Endothelial cell of umbilical vein (primary cell): ENCODE measurements around the gene LINC01488. TPM values are rescaled to one million over a fixed set of nuclear protein-coding genes. Genes with fewer than 3 reads are reported as not detected.

Source experiments
- BruUV-seq: library from RNA; stranded (reverse); fragments of 400-500 nt; replicated peaks from 2 replicates; lab custom pipeline; 2021; lab: Mats Ljungman, UMichigan
- CTCF ChIA-PET: fragments of 300-600, 350-600 bp; sonication (Branson Sonifier 250); formaldehyde crosslinking; loops from one replicate; lab custom pipeline; 2021; ENCODE audit warnings: antibody characterized with exemption, inconsistent platforms; lab: Charles Lee
- POLR2A ChIA-PET: fragments of 300-600, 350-600 bp; sonication (Branson Sonifier 250); formaldehyde crosslinking; loops from one replicate; lab custom pipeline; 2021; ENCODE audit warnings: antibody characterized with exemption, inconsistent platforms; lab: Charles Lee
- DNase-seq: peaks from one replicate; pipeline ENCODE4 v3.0.0-alpha.2; 2011; ENCODE audit warnings: low read depth, low spot score
- FAIRE-seq: peaks from 2 replicates; lab custom pipeline; 2011; peaks lifted over from hg19 to GRCh38; lab: Jason Lieb, UNC
- H2AFZ ChIP-seq: 2 replicates; pipeline ENCODE4 v1.6.0; 2012; ENCODE audit warnings: low read depth, low read length, control low read depth, inconsistent platforms
- H3K27ac ChIP-seq: 2 replicates; pipeline ENCODE4 v1.5.1; 2011; ENCODE audit warnings: low read depth, mild to moderate bottlenecking, control low read depth, low read length, moderate library complexity; ENCODE audit not compliant: insufficient read depth
- H3K27me3 ChIP-seq, 2 experiments: 2 replicates each; pipeline versions ENCODE4 v1.6.0 to v1.6.1; 2011; ENCODE audit warnings: low read length in 2 of 2, mixed read lengths in 1 of 2; ENCODE audit not compliant: control insufficient read depth in 2 of 2, insufficient read depth in 2 of 2
- H3K36me3 ChIP-seq, 2 experiments: 2 replicates in 1 of 2; 3 replicates in 1 of 2; pipeline ENCODE4 v1.5.1; 2011; ENCODE audit warnings: low read length in 2 of 2, mild to moderate bottlenecking in 1 of 2, moderate library complexity in 1 of 2; ENCODE audit not compliant: control insufficient read depth in 2 of 2, insufficient read depth in 2 of 2; ENCODE audit errors: extremely low read depth in 1 of 2
- H3K4me1 ChIP-seq: 3 replicates; pipeline ENCODE4 v1.5.1; 2011; ENCODE audit warnings: mild to moderate bottlenecking, low read length; ENCODE audit not compliant: control insufficient read depth, insufficient read depth; ENCODE audit errors: extremely low read depth
- H3K4me2 ChIP-seq: 2 replicates; pipeline ENCODE4 v1.6.1; 2011; ENCODE audit warnings: low read length, control low read depth, mixed read lengths; ENCODE audit not compliant: insufficient read depth
- H3K4me3 ChIP-seq, 3 experiments: fragments of 200-600 bp in 1 of 3; sonication (generic), shearing (Covaris generic) in 1 of 3; replicated peaks in 1 of 3; 2 replicates each; pipeline ENCODE4 v1.5.1; 2011 to 2016; ENCODE audit warnings: control low read depth in 3 of 3, low read length in 3 of 3, mild to moderate bottlenecking in 2 of 3, inconsistent platforms in 1 of 3, low read depth in 1 of 3, moderate library complexity in 1 of 3; ENCODE audit not compliant: insufficient read depth in 1 of 3
- H3K79me2 ChIP-seq: 2 replicates; pipeline ENCODE4 v1.6.0; 2012; ENCODE audit warnings: low read length, inconsistent platforms; ENCODE audit not compliant: control insufficient read depth, insufficient read depth
- H3K9ac ChIP-seq: replicated peaks from 2 replicates; pipeline ENCODE3; 2011; ENCODE audit warnings: low read length, control low read depth; ENCODE audit not compliant: insufficient read depth; ENCODE audit errors: extremely low read depth
- H3K9me1 ChIP-seq: replicated peaks from 3 replicates; pipeline ENCODE4 v1.6.0; 2011; ENCODE audit warnings: mild to moderate bottlenecking, low read length; ENCODE audit not compliant: control insufficient read depth, insufficient read depth; ENCODE audit errors: extremely low read depth
- H3K9me3 ChIP-seq: replicated peaks from 2 replicates; pipeline ENCODE4 v1.5.1; 2012; ENCODE audit warnings: low read length, inconsistent platforms; ENCODE audit not compliant: control insufficient read depth, insufficient read depth
- H4K20me1 ChIP-seq: replicated peaks from 2 replicates; pipeline ENCODE3; 2011; ENCODE audit warnings: mild to moderate bottlenecking, low read length; ENCODE audit not compliant: control insufficient read depth, insufficient read depth; ENCODE audit errors: extremely low read depth
- EZH2 ChIP-seq: IDR thresholded peaks from 2 replicates; pipeline ENCODE4 v1.6.1; 2012; ENCODE audit warnings: borderline replicate concordance, low read depth, mild to moderate bottlenecking, moderate library complexity, low read length, inconsistent platforms; ENCODE audit not compliant: severe bottlenecking
- FOS ChIP-seq: IDR thresholded peaks from 2 replicates; pipeline ENCODE4 v1.6.1; 2011; ENCODE audit warnings: mild to moderate bottlenecking, low read length, moderate library complexity, borderline replicate concordance; ENCODE audit not compliant: insufficient read depth
- GATA2 ChIP-seq: IDR thresholded peaks from 2 replicates; pipeline ENCODE4 v1.7.0; 2011; ENCODE audit warnings: low read depth, mild to moderate bottlenecking, moderate library complexity, mixed read lengths, low read length; ENCODE audit not compliant: insufficient read length, insufficient read depth
- JUN ChIP-seq: IDR thresholded peaks from 2 replicates; pipeline ENCODE4 v1.6.1; 2011; ENCODE audit warnings: borderline replicate concordance, low read depth; ENCODE audit not compliant: insufficient read length, insufficient read depth
- MYC ChIP-seq: IDR thresholded peaks from one replicate; pipeline ENCODE4 v1.6.1; 2011; ENCODE audit warnings: mild to moderate bottlenecking, low read depth, low read length
- POLR2A ChIP-seq: IDR thresholded peaks from 2 replicates; pipeline ENCODE4 v1.6.1; 2012; ENCODE audit warnings: low read depth, mild to moderate bottlenecking, control low read depth, low read length
- POLR2AphosphoS5 ChIP-seq: IDR thresholded peaks from 2 replicates; pipeline ENCODE4 v1.6.1; 2012; ENCODE audit warnings: low read depth, mild to moderate bottlenecking, control low read depth, low read length, moderate library complexity; ENCODE audit not compliant: insufficient read depth
- dilution Hi-C: fragments of 300-500 bp; cut with MboI; formaldehyde crosslinking; loops from one replicate; pipeline ENCODE4 v1.15.0; 2019; ENCODE audit warnings: low sequenced_read_pairs; ENCODE audit not compliant: extremely low pct_ligation_motif_present
- intact Hi-C: fragments of 100-400 bp; cut with micrococcal nuclease; formaldehyde crosslinking; loops from one replicate; pipeline ENCODE4 v1.10.0; 2022
- polyA plus RNA-seq, 4 experiments: library from polyadenylated mRNA; depleted of rRNA in 3 of 4; stranded (reverse) in 3 of 4; unstranded in 1 of 4; fragments of >200 nt; gene quantifications; 2 replicates each; pipeline versions ENCODE4 v1.2.1 to v1.2.3, GENCODE V29; 2011 to 2012; ENCODE audit warnings: missing spikeins in 1 of 4
- total RNA-seq: library from RNA; stranded (reverse); gene quantifications from 2 replicates; pipeline ENCODE4 v1.2.3, GENCODE V29; 2021
- TF ChIP-seq, protein P1 (sequence below): IDR thresholded peaks from 2 replicates; pipeline ENCODE4 v1.6.1; 2011; ENCODE audit not compliant: insufficient read depth, insufficient read length
- TF ChIP-seq, protein P2 (sequence below), 2 donors: IDR thresholded peaks; 1 replicate in 1 of 2; 2 replicates in 1 of 2; pipeline ENCODE4 v1.5.1; 2011; ENCODE audit warnings: low read length in 2 of 2, mild to moderate bottlenecking in 2 of 2, moderate library complexity in 2 of 2, control low read depth in 1 of 2, inconsistent platforms in 1 of 2, low read depth in 1 of 2; ENCODE audit not compliant: insufficient read depth in 1 of 2; ENCODE audit errors: extremely low read depth in 1 of 2

Gene LINC01488
- total and polyA plus RNA-seq, 2 donors (not counting 3 experiments of a cell fraction or from before 2014, with no cell fraction given), result not detected

DNA sequence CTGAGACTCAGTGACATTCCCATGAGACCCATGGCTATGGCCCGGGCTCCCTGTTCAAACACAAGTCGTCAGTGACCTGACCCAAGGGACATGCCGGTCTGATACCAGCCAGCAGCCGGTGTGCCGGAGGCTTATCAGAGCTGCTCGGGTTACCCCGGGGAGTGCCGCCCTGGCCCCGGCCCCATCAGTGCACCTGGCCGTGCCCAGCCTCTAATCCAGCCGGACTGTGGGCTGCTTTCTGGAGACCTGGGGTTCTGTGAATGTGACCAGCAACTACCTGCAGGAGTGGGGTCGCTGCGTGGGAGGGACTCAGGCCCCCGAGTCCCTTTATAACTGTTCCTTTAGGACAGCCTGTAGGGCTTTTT is 52.7 kb downstream of the LINC01488 start:
- no peak overlapping the region for H2AFZ ChIP-seq
- ChIA-PET POLR2A (no interaction called here), CTCF (interaction anchor here (0.9 kb wide), 1 partner anchor 241 kb away, joined by 3 read pairs; no protein-coding TSS in a partner anchor)
- H3K4me3 ChIP-seq, result no peak overlapping the region
- peaks cover 5% of the 10 kb centered on the region for H3K4me1 ChIP-seq
- H3K36me3 ChIP-seq, result no peaks in the 10 kb centered on the region
- dilution Hi-C loops (no loop called here), intact Hi-C loops (no loop called here)
- peaks cover 0 to 2% of the 10 kb centered on the region in 2 experiments for H3K27me3 ChIP-seq
- no peaks in the 10 kb centered on the region for H4K20me1 ChIP-seq
- no peak overlapping the region for H3K27ac ChIP-seq
- H3K9ac ChIP-seq, result no peak overlapping the region
- FAIRE-seq (no peak), DNase-seq (no peak)
- no peaks in the 10 kb centered on the region for H3K9me1 ChIP-seq
- no peaks in the 10 kb centered on the region for H3K9me3 ChIP-seq
- no peak overlapping the region for H3K4me2 ChIP-seq
- TF ChIP-seq GATA2 (no peak), POLR2A (no peak), FOS (no peak), POLR2AphosphoS5 (no peak), EZH2 (no peak), JUN (no peak), MYC (no peak)
- TF ChIP-seq, protein P1, sequence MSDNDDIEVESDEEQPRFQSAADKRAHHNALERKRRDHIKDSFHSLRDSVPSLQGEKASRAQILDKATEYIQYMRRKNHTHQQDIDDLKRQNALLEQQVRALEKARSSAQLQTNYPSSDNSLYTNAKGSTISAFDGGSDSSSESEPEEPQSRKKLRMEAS, result no peak
- TF ChIP-seq, protein P2, sequence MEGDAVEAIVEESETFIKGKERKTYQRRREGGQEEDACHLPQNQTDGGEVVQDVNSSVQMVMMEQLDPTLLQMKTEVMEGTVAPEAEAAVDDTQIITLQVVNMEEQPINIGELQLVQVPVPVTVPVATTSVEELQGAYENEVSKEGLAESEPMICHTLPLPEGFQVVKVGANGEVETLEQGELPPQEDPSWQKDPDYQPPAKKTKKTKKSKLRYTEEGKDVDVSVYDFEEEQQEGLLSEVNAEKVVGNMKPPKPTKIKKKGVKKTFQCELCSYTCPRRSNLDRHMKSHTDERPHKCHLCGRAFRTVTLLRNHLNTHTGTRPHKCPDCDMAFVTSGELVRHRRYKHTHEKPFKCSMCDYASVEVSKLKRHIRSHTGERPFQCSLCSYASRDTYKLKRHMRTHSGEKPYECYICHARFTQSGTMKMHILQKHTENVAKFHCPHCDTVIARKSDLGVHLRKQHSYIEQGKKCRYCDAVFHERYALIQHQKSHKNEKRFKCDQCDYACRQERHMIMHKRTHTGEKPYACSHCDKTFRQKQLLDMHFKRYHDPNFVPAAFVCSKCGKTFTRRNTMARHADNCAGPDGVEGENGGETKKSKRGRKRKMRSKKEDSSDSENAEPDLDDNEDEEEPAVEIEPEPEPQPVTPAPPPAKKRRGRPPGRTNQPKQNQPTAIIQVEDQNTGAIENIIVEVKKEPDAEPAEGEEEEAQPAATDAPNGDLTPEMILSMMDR (IDR thresholded peaks at IDR 0.05; ENCODE audit: extremely low read depth in 1 of 2, insufficient read depth in 1 of 2, low read depth in 1 of 2, low read length in 2 of 2), result no peak
- no peaks in the 10 kb centered on the region for H3K79me2 ChIP-seq
- BruUV-seq, result no TSS peak
